ENCODE results near the gene TBC1D4. TPM values are rescaled to one million over a fixed set of nuclear protein-coding genes. Genes with fewer than 3 reads are reported as not detected.

The TBC1D4 gene
- polyA plus RNA-seq, 1 experiment = 8.0 TPM

GRCh38 chr13:75303263-75303662 lies 178.7 kb downstream of the TBC1D4 start:
- H3K4me3 ChIP-seq (ENCODE audit: low read depth, low read length) = no peak overlapping the region
- H3K27ac ChIP-seq (ENCODE audit: low read depth, low read length) = no peak overlapping the region
- POLR2A ChIA-PET = no interaction called here
- DNase-seq (ENCODE audit: low read depth, low spot score) = no peak
- TF ChIP-seq CTCF (IDR thresholded peaks at IDR 0.05; ENCODE audit: low read depth, low read length) = no peak
- no peaks in the 10 kb centered on the region for H3K27me3 ChIP-seq (ENCODE audit: control insufficient read depth, insufficient read depth, low read length)
- no peaks in the 10 kb centered on the region for H3K9me3 ChIP-seq (ENCODE audit: control insufficient read depth, insufficient read depth, low read length)
- CTCF ChIA-PET = no interaction called here

- DNase-seq (ENCODE audit: low read depth, low spot score) = no peak
- Histone ChIP-seq H3K27ac (ENCODE audit: low read depth, low read length) (no peak overlapping the region), H3K27me3 (ENCODE audit: control insufficient read depth, insufficient read depth, low read length) (no peaks in the 10 kb centered on the region), H3K4me3 (ENCODE audit: low read depth, low read length) (no peak overlapping the region), H3K9me3 (ENCODE audit: control insufficient read depth, insufficient read depth, low read length) (no peaks in the 10 kb centered on the region)
- ChIA-PET CTCF (interaction anchor here (0.8 to 1.3 kb wide), 2 partner anchors 10 to 70 kb away, joined by 3 to 4 read pairs; no protein-coding TSS in a partner anchor), POLR2A (no interaction called here)
- TF ChIP-seq CTCF (IDR thresholded peaks at IDR 0.05; ENCODE audit: low read depth, low read length) = no peak
Measured at GRCh38 chr13:75302071-75302698, 179.8 kb downstream of the TBC1D4 start.

- no peak for DNase-seq (ENCODE audit: low read depth, low spot score)
- TF ChIP-seq CTCF (IDR thresholded peaks at IDR 0.05; ENCODE audit: low read depth, low read length) = no peak
- ChIA-PET POLR2A (no interaction called here), CTCF (no interaction called here)
- H3K9me3 ChIP-seq (ENCODE audit: control insufficient read depth, insufficient read depth, low read length) = no peaks in the 10 kb centered on the region
- no peak overlapping the region for H3K4me3 ChIP-seq (ENCODE audit: low read depth, low read length)
- no peaks in the 10 kb centered on the region for H3K27me3 ChIP-seq (ENCODE audit: control insufficient read depth, insufficient read depth, low read length)
- H3K27ac ChIP-seq (ENCODE audit: low read depth, low read length) = no peak overlapping the region
Measured at GRCh38 chr13:75299913-75300862, 181.8 kb downstream of the TBC1D4 start.

GRCh38 chr13:75299246-75299645 lies 182.7 kb downstream of the TBC1D4 start:
- ChIA-PET POLR2A (no interaction called here), CTCF (no interaction called here)
- no peak overlapping the region for H3K4me3 ChIP-seq (ENCODE audit: low read depth, low read length)
- no peak for TF ChIP-seq CTCF (IDR thresholded peaks at IDR 0.05; ENCODE audit: low read depth, low read length)
- no peaks in the 10 kb centered on the region for H3K9me3 ChIP-seq (ENCODE audit: control insufficient read depth, insufficient read depth, low read length)
- DNase-seq (ENCODE audit: low read depth, low spot score) = no peak
- no peaks in the 10 kb centered on the region for H3K27me3 ChIP-seq (ENCODE audit: control insufficient read depth, insufficient read depth, low read length)
- no peak overlapping the region for H3K27ac ChIP-seq (ENCODE audit: low read depth, low read length)

GRCh38 chr13:75296641-75297040 lies 185.3 kb downstream of the TBC1D4 start:
- ChIA-PET CTCF (no interaction called here), POLR2A (no interaction called here)
- no peaks in the 10 kb centered on the region for H3K9me3 ChIP-seq (ENCODE audit: control insufficient read depth, insufficient read depth, low read length)
- H3K27me3 ChIP-seq (ENCODE audit: control insufficient read depth, insufficient read depth, low read length) = no peaks in the 10 kb centered on the region
- DNase-seq (ENCODE audit: low read depth, low spot score) = no peak
- H3K4me3 ChIP-seq (ENCODE audit: low read depth, low read length) = no peak overlapping the region
- TF ChIP-seq CTCF (IDR thresholded peaks at IDR 0.05; ENCODE audit: low read depth, low read length) = no peak
- H3K27ac ChIP-seq (ENCODE audit: low read depth, low read length) = no peak overlapping the region
